ENCODE results near the gene LINC01488. TPM values are rescaled to one million over a fixed set of nuclear protein-coding genes. Genes with fewer than 3 reads are reported as not detected.

Gene LINC01488
- total RNA-seq, 1 donor from 2014 or later, result not detected

- Mint-ChIP-seq H3K4me1 (ENCODE audit: low read depth, unreplicated experiment) (peaks cover 15% of the 10 kb centered on the region), H3K9me3 (ENCODE audit: unreplicated experiment) (peaks cover 3% of the 10 kb centered on the region), H3K27ac (ENCODE audit: unreplicated experiment) (no peak overlapping the region), H3K36me3 (ENCODE audit: low read depth, unreplicated experiment) (peaks cover 3% of the 10 kb centered on the region), H3K27me3 (ENCODE audit: low read depth, unreplicated experiment) (peaks cover 34% of the 10 kb centered on the region), H3K4me3 (ENCODE audit: unreplicated experiment) (no peak overlapping the region)
- H3K4me2 ChIP-seq (ENCODE audit: low read length), result no peak overlapping the region
- no peak overlapping the region for H2AFZ ChIP-seq (ENCODE audit: low read depth, low read length)
- H3K27ac ChIP-seq (ENCODE audit: low read depth, low read length), result no peak overlapping the region
- H4K20me1 ChIP-seq (ENCODE audit: insufficient read depth, low read length), result no peaks in the 10 kb centered on the region
- no peak for DNase-seq (ENCODE audit: low read depth)
- no peak for FAIRE-seq
- peaks cover 9% of the 10 kb centered on the region for H3K4me1 ChIP-seq (ENCODE audit: insufficient read depth, low read length)
- no peaks in the 10 kb centered on the region for H3K27me3 ChIP-seq (ENCODE audit: insufficient read depth, low read length)
- no peaks in the 10 kb centered on the region for H3K9me3 ChIP-seq (ENCODE audit: insufficient read depth, low read depth, low read length)
- H3K79me2 ChIP-seq (ENCODE audit: insufficient read depth, low read length), result no peaks in the 10 kb centered on the region
- H3K9ac ChIP-seq (ENCODE audit: low read length), result no peak overlapping the region
- TF ChIP-seq EZH2 (IDR thresholded peaks at IDR 0.05; ENCODE audit: insufficient read depth, low read length) (no peak), CTCF (IDR thresholded peaks at IDR 0.05; ENCODE audit: insufficient read depth, low read depth, low read length) (no peak)
- no peak overlapping the region for H3K4me3 ChIP-seq (ENCODE audit: insufficient read depth, low read depth, low read length)
- no peaks in the 10 kb centered on the region for H3K36me3 ChIP-seq (ENCODE audit: insufficient read depth, low read length)
Measured at GRCh38 chr11:69489746-69490365, 8.4 kb downstream of the LINC01488 start.

- no peak for FAIRE-seq
- Histone ChIP-seq H3K27ac (ENCODE audit: low read depth, low read length) (no peak overlapping the region), H3K4me2 (ENCODE audit: low read length) (no peak overlapping the region), H3K4me1 (ENCODE audit: insufficient read depth, low read length) (peaks cover 9% of the 10 kb centered on the region), H3K4me3 (ENCODE audit: insufficient read depth, low read depth, low read length) (no peak overlapping the region), H4K20me1 (ENCODE audit: insufficient read depth, low read length) (no peaks in the 10 kb centered on the region), H3K9me3 (ENCODE audit: insufficient read depth, low read depth, low read length) (no peaks in the 10 kb centered on the region), H3K36me3 (ENCODE audit: insufficient read depth, low read length) (no peaks in the 10 kb centered on the region), H3K79me2 (ENCODE audit: insufficient read depth, low read length) (no peaks in the 10 kb centered on the region), H2AFZ (ENCODE audit: low read depth, low read length) (no peak overlapping the region), H3K9ac (ENCODE audit: low read length) (no peak overlapping the region), H3K27me3 (ENCODE audit: insufficient read depth, low read length) (no peaks in the 10 kb centered on the region)
- Mint-ChIP-seq H3K27ac (ENCODE audit: unreplicated experiment) (no peak overlapping the region), H3K27me3 (ENCODE audit: low read depth, unreplicated experiment) (peaks cover 28% of the 10 kb centered on the region), H3K36me3 (ENCODE audit: low read depth, unreplicated experiment) (peaks cover 3% of the 10 kb centered on the region), H3K9me3 (ENCODE audit: unreplicated experiment) (peaks cover 3% of the 10 kb centered on the region), H3K4me1 (ENCODE audit: low read depth, unreplicated experiment) (peaks cover 13% of the 10 kb centered on the region), H3K4me3 (ENCODE audit: unreplicated experiment) (no peak overlapping the region)
- DNase-seq (ENCODE audit: low read depth), result no peak
- TF ChIP-seq CTCF (IDR thresholded peaks at IDR 0.05; ENCODE audit: insufficient read depth, low read depth, low read length) (no peak), EZH2 (IDR thresholded peaks at IDR 0.05; ENCODE audit: insufficient read depth, low read length) (no peak)
Measured at GRCh38 chr11:69490516-69490915, 9.1 kb downstream of the LINC01488 start.
